NCI-H2029 (cell line): ENCODE data around the gene COPB2.
"Not testable (repeated sequence)": the region's sequence is repeated elsewhere in the genome, so short reads cannot be mapped to it uniquely, and the experiment has no call there.

Experiments
- DNase-seq: peaks from one replicate; lab custom pipeline; 2025; lab: John Stamatoyannopoulos, UW

COPB2 gene

DNA sequence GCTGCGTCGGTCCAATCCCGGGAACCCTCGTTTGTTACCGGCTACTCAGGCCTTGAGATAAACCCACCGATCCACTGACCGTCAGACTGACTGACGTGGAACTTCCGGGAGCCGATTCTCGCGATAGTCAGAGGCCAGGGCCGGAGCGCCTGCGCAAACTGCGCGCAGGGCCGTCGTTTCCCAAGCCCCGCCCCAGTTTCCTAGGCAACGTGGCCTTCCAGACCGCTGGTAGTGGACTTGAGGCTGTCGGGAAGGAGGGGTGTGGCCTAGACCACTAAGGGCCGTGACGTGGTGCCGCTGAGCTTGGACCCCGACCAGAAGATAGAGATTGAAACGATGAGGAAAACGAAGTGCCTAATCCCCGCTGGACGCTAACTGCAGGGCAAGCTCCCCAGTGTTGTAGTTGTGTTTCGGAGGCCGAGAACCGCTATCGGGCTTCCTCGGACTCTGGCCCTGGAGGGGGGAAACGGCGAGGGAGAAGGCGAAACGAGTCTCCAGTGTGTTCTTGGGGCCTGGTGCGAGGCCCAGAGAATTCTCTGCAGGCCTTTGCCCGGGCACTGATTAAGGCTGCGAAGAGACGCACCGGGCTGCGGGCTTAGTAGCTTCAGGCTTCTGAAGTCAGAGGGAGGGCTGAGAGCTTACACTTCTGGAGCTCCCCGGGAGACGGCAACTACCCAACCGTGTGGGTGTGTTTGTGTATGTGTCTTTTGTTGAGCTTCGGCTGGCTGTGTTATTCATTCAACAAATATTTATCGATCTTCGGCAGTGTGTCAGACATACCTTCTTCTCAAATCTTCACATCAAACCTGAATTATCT lies at the start of gene COPB2:
TSS of gene COPB2 (minus strand) at position 96 of the 817 bp plus-strand sequence. CDS start 97 bp downstream, outside the sequence.
- peak; percentile 98 for DNase-seq

DNA sequence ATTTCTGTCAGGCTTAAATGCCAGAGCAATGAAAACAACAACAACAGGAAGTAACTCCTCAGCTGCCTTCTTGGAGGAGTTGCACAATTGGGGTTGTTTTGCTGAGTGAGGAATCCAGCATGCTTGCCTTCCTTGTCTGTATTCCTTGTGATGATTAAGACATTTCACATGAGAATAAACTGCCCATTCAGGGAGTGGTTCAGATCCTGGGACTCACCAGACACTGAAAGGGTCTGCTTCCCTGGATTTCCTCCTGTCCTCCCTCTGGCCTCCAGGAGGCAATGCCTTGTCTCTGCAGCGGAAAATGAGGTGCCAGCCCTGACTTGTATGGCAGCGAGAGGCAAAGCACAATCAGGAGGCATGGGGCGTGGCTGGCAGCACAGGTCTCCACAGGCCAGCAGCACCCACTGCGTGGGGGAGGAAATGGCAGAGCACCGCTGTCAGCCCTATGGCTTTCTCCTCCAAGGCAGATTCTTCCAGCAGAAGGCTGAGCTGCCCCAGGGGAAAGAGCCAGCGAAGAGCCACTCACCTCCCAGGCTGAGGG lies 45.4 kb upstream of the COPB2 start:
- DNase-seq: no peak

DNA sequence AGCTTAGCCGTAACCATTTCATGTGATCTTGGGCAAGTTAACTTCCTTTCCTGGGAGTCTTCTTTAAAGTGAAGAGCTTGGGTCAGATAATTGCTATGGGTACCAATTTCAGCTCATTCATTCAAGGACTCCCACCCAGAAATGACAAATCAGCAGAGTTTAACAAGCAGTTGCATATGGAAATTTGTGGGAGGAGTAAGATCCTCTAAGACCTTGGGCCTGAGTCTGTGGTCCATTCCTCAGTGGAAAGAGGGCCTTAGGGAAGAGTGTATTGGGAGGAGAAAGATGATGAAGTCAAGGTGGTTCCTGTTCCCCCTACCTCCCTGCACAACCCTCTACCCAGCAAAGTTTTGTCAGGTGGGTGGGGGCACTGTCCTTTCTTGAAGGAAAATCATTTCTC lies 44.8 kb upstream of the COPB2 start:
- DNase-seq: no peak

DNA sequence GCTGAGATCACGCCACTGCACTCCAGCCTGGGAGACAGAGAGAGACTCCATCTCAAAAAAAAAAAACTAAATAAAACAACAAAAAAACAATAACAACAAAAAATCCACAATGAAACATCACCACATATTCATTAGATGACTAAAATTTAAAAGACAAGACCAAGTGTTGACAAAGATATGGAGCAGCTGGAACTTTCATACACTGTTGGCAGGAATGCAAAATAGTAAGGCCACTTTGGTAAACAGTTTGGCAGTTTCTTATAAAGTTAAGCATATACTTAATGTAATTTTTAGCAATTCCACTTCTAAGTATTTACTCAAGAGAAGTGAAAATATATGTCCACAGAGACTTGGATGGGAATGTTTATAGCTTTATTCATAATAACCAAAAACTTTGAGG lies 43.6 kb upstream of the COPB2 start:
- DNase-seq: no peak

DNA sequence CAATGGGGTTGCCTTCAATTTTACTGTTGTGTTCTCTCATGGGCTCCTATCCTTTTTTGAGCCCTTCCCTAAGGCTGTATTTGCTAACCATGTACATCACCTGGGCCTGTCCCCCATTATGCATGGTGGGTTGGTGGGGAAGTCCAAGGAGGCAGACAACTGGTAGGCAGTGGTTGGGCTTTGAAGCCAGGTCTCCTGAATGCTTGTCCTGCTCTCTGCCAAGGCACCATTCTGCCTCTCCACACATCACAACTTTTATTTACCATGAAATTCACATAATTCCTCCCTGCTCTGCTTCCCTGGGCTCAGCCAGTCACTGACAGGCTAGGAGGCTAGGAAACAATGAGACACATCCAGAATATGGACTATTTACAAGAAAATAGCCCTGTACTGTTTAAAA lies 41.0 kb upstream of the COPB2 start:
- DNase-seq: no peak

DNA sequence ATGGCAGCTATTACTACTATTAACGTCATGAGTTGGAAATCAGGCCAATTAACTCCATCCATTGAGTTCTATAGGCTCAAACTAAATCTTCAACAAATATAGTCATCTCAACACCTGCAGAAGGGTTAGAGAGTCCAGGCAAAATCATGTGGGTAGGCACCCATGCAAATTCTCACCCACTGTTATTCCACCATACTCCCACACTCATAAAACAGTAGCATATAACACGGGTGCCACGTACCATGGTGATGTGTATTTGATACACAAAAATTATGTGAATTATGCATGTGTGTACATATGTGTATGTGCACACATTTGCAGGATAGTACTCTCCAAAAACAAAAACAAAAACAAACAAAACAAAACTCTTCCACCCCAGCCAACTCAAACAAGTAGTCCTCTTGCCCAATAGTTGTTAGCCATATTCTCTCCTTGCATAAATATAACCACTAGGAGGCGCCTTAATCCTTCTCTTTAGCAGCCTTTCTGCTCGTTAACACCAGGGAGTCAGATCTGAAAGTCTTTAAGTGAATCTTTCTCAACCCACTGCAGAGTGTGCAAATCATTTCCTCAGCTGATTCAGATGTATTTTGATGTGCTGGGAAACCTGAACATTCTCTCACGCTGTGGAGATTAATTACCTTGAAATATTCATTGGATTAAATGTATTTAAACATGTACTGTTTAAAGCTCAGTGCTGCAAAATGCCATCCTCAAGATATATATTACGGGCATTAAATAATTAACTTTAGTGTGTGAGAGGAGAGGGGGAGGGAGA lies 38.0 kb upstream of the COPB2 start:
- peak; percentile 77 for DNase-seq

DNA sequence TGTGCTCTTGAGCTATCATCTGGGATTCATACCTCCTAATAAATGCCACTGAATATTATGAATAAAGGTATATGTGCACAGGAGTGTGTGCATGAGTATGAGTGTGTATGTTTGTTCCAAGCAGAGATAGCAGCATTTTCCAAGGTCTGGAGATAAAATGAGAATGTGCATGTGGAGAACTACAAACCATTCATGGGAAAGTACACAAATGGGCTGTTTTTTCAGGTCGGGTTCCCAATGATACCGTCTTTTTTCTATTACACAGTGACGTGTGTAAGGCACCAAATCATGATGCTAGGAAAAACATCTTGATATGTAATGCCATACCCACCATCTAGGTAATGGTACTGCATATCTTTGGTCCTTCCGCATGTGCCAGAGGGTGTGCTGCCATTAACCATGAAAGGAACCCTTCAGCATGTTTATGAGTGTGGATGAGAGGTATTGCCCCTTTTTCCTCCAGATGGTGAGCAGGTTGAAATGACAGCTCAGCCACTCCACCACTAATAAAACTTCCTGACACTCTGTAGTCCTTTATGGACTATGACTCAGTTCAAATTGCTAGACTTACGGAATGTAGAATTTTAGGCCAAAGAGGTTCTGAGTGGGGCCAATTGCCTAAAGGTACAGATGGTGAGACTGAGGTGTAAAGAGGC lies 36.4 kb upstream of the COPB2 start:
- no peak for DNase-seq

DNA sequence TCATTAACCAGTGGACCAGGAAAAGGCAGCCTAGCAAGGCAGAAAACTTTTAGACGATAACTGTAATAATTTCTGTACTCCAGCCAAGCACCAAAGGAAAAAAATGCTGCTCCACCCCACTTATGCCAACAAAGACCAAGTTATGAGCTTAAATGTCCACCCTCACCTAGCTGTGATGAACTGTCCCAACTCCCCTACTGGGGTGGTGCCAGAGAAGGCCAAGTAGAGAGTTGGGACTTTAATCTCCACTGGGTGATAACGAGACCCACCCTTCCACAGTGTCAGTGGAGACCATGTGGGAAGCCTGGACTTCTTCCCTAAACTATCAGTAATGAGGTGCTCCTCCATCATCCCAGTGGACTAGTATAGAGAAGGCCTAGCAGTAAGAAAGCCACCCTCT lies 33.8 kb upstream of the COPB2 start:
- DNase-seq: no peak

DNA sequence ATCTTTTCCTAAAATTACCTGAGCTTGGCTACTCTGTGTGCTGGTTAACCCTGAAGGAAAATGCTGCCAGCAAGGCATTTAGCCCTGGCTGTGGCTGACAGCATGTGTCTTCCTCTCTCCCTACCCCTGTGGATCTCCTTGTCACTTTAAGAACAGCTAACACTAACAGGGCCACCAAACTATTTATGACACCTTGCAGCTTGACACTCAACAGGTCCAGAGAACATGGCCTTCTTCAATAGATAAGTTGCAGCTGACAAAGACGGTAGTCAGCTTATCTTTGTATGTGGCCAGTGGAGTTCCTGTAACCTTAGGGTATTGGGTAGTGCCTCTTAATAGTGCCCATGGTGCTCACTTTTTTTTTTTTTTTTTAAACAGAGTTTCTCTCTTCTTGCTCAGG lies 32.0 kb upstream of the COPB2 start:
- no peak for DNase-seq

DNA sequence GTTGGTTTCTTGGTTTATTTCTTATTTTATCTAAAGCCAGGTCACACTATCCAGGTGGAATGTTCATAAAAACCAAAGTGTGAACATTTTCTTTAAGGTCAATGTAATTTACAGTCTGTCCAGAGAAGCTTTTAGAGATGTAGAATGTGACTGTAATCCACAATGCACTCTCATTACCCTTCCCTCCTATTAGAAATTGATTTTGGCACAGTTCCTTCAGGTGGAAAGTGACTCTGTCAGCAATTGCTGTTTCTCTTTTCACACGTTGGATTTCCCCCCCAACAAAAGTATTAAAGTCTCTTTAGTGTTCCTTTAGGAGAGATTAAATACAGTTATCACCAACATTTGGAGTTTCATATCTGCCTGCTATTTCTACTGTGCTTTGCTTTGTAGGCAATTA lies 31.6 kb upstream of the COPB2 start:
- no peak for DNase-seq

DNA sequence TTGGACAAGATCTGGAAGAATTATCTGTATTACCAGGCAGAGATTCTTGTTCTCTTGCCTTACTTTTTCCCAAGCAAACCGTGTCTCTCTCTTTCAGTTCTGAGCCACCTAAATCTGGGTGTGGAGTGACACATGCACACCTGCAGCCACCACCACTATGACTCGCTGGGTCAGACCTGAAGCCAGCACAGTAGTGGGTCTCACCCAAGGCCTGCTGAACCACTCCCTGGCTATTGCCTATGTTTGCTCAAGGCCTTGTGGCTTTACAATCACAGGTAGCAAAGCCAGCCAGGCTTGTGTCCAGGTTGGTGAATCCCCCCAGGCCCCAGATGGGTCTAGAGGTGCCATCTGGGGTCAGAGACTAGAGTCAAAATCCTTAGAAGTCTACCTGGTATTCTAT lies 28.7 kb upstream of the COPB2 start:
- DNase-seq: no peak

DNA sequence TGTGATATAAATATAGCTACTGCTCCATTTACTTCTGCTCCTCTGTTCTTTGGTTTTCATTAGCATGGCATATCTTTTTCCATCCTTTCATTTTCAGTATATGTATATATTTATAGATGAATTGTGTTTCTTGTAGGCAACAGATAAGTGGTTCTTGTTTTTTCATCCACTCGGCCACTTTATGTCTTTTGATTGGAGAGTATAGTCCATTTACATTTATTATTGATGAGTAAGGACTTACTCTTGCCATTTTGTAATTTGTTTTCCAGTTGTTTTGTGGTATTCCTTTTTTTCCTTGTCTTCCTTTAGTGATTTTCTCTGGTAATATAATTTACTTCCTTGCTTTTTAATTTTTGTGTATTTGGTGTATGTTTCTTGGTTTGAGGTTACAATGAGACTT lies 26.8 kb upstream of the COPB2 start:
- no peak for DNase-seq

DNA sequence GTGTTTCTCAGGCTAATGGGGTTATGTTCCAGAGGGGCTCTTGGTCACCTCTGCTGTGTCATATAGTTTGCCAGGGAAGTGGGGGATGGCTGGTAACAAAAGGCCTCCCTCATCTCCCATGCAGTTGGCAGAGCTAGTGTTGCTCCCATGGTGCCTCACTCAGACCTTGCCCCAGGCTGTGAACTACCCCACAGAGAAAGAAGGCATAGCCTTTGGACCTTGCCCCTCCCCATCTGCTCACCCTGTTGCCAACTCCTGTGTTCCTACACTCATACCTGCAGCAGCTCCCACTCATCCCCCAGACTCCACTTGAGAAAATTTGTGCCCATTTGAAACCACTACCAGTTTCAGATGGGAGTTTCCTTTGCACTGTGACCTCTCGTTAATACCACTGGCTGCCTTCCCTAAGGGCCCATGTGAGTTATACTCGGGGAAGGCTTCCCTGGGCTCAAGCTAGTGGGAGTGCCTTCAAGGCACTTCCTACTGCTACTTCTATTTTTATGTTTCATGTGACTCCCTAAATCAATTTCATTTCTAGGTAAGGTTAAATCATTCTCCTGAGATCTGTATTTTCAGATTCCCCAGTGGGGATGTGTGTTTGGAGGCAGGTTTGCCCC lies 25.3 kb upstream of the COPB2 start:
- DNase-seq: no peak

DNA sequence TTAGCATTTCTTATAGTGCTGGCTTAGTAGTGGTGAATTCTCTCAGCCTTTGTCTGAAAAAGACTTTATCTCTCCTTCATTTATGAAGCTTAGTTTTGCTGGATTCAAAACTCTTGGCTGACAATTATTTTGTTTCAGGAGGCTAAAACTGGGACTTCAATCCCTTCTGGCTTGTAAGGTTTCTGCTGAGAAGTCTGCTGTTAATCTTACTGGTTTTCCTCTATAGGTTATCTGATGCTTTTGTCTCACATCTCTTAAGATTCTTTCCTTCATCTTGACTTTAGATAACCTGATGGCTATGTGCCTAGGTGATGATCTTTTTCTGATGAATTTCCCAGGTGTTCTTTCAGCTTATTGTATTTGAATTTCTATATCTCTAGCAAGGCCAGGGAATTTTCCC lies 23.4 kb upstream of the COPB2 start:
- DNase-seq: not testable (repeated sequence)

DNA sequence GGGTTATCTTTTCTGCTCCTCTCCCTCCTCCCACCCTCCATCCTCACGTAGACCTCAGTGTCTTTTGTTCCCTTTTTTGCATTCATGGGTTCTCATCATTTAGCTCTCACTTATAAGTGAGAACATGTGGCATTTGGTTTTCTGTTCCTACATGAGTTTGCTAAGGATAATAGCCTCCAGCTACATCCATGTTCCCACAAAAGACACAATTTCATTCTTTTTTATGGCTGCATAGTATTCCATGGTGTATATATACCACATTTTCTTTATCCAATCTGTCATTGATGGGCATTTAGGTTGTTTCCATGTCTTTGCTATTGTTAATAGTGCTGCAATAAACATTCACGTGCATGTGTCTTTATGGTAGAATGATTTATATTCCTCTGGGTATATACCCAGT lies 11.7 kb upstream of the COPB2 start:
- DNase-seq: not testable (repeated sequence)

DNA sequence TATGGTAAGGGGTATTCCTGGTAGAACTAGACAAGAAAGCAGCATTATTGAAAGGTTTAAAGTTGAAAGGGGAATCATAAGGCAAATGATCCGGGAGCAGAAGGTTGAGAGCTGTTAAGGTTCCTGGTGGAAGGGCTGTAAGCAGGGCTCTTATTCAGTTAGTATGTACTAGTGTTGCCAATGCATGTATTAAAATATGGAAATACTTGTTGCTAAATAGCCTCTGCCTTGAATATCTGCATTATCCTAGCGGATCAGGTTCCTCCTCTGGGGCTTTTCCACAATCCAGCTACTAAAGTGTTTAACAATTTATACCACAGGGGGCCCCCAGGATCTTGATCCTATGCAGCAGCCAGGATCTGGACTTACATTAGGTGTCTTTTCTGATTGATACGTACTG lies 7.3 kb upstream of the COPB2 start:
- DNase-seq: no peak

DNA sequence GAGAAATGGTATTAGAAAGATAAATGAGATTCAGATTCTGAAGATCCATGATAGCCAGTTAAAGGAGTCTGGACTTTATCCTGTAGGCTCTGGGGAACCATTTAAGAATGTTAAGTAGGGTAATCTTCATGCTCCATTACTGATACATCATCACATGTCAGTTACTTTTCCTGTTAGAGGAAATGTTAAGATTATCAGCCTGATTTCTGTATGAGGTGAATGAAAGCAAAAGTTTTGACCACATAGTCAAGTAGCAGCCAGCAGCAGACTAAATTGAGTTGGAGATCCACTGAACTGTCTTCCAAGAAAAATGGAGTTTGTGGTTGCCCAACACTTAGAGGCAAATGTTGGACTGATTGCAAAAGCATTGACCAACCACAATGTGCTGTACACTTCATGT lies 4.7 kb upstream of the COPB2 start:
- no peak for DNase-seq

DNA sequence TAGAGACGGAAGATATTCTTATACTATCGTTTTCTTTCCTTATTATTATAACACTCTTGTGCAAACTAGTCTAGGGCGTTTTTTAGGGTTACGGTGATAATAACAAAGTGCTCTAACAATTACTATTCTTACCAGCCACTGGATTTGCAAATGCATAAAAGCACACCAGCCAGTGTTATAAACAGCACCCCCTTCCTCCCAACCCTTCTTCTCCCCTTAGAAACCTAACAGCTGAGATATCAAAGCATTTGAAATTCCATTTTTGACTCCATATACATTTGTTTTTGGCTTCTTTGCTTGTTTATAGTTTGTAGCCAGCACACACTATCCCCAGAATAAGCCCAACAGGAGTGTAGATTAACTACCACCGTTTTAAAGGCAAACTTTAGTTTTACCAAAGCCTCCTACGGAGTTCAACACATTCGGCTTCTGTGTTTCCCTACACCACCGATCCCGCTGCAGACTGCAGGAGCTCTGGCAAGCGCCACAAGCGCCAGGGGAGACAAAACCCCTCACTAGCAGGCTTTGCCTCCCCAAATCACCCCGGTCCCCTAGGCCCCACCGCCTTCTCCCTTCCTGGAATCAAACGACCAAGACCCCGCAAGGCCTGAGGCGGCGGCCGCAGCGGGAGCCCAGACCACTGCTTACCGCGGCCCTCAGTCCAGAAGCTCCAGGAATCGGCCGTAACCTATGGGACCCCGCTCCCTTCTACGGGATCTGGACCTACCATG lies 461 bp downstream of the COPB2 start:
- no peak for DNase-seq

DNA sequence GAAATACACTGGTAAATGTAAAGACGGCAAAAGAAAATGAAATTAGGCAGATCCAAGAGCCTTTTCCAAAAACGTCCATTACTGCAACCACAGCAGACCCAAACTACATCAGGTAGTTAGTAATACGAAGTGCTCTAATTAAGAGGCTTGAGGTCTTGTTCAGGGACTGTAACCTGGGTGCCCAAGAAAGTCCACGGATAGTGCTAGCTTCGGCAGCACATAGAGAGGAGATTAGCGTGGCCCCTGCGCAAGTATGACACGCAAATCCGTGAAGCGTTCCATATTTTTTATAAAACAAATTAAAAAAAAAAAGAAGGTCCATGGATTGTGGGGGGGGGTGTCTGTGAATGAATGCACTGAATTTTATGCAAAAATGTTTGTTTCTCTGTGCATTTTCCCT lies 1.4 kb downstream of the COPB2 start:
- DNase-seq: no peak

DNA sequence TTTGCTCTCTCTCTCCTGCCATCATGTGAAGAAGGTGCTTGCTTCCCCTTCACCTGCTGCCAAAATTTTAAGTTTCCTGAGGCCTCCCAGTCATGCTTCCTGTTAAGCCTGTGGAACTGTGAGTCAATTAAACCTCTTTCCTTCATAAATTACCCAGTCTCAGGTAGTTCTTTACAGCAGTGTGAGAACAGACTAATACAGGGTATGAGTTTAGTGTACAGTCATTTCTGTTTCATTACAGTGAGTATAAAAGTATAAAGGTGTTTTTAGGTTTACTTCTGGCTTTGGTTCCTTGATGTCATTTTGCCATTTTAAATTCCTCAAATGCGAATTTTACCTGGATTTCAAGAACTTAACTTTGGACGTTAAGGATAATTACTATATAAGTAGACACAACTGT lies 7.2 kb downstream of the COPB2 start:
- DNase-seq: not testable (repeated sequence)

DNA sequence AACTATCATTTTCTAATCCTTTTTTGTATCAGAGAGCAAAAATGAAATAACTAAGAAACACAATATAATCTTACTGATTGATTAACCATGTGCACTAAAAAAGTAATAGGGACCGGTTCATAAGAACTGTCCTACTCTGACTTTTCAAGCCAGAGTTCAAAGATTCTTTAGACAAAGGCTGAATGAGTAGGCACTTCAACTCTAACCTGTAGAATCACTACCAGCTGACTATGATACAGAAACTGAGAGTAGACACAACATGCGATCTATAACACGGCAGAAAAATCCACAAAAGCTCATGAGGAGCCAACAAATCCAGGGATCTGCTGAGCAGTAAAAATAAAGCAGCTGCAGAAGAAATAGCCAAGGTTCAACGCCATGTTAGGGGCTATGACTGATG lies 8.9 kb downstream of the COPB2 start:
- no peak for DNase-seq
